HEK293 (cell line): ENCODE data around the gene TLL2.

Source experiments
- CTCF ChIP-seq: fragments of 450-650 bp; formaldehyde crosslinking; IDR thresholded peaks from 2 replicates; pipeline ENCODE4 v1.5.1; 2016; ENCODE audit warnings: missing biosample characterization, missing genetic modification characterization
- KLF10 ChIP-seq: fragments of 450-650 bp; IDR thresholded peaks from 2 replicates; pipeline ENCODE4 v1.5.1; 2018; ENCODE audit warnings: missing biosample characterization, mild to moderate bottlenecking, missing genetic modification characterization
- ZNF175 ChIP-seq: fragments of 450-650 bp; formaldehyde crosslinking; IDR thresholded peaks from 2 replicates; pipeline ENCODE4 v1.5.1; 2016; ENCODE audit warnings: missing biosample characterization, missing genetic modification characterization

GRCh38 chr10:96556003-96556402, 42.3 kb upstream of the TLL2 start:
- peak; percentile 41; the same call in 1 of the 2 replicates for TF ChIP-seq CTCF (tag by site-specific recombination)
- TF ChIP-seq ZNF175 (tag by site-specific recombination), result no peak
- no peak for TF ChIP-seq KLF10
